ENCODE data around the gene ZNF296. TPM values are rescaled to one million over a fixed set of nuclear protein-coding genes. Genes with fewer than 3 reads are reported as not detected.

The ZNF296 gene
- total and polyA plus RNA-seq, 2 of the 8 experiments (the other 6 are each of a cell fraction or from before 2014, with no cell fraction given) = 2.7 to 7.5 TPM

DNA sequence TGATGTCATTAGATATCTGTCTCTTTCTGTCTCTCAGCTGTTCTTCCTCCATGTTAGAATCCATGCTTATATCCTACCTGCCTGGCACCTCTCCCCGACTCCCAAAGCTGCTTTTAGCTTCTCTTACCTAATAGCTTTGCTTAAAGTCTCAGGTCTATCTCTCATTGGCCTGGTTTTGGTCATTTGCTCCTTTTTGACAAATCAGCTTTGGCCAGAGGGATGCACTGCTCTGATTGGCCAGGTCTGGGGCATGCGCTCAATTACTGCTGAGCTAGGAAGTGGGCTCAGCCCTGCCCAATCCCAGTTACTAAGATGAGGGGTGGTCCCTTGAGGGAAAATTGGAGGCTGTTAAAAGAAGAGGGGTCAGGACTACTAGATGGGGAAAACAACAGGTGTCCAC, 48.9 kb downstream of the ZNF296 start:
- Histone ChIP-seq H3K56ac (replicated peaks; ENCODE audit: insufficient read length, low read depth, low read length) (no peak overlapping the region), H2AFZ (ENCODE audit: low read length) (no peak overlapping the region), H3K4ac (replicated peaks; ENCODE audit: insufficient read length, low read depth, low read length) (no peak overlapping the region), H3K9me3 (ENCODE audit: insufficient read depth in 2 of 2, low read depth in 1 of 2, low read length in 1 of 2) (no peaks in the 10 kb centered on the region), H3K27me3 (replicated peaks in 1 of 4; ENCODE audit: control insufficient read depth in 3 of 4, extremely low read depth in 1 of 4, insufficient read depth in 3 of 4, low read length in 3 of 4) (no peaks in the 10 kb centered on the region), H4K91ac (replicated peaks; ENCODE audit: insufficient read length, low read length) (no peak overlapping the region), H2BK120ac (replicated peaks; ENCODE audit: low read depth, low read length) (no peak overlapping the region), H3K23ac (ENCODE audit: insufficient read length) (no peak overlapping the region), H3K4me1 (replicated peaks in 1 of 4; ENCODE audit: control insufficient read depth in 3 of 4, insufficient read depth in 4 of 4, low read length in 3 of 4) (no peaks in the 10 kb centered on the region), H3K27ac (ENCODE audit: low read depth, low read length) (no peak overlapping the region), H3K9ac (replicated peaks in 1 of 4; ENCODE audit: extremely low read depth in 1 of 4, low read depth in 3 of 4, low read length in 3 of 4) (no peak overlapping the region), H3K4me2 (ENCODE audit: insufficient read depth in 1 of 2, low read depth in 2 of 2, low read length in 2 of 2) (no peak overlapping the region), H3K79me2 (ENCODE audit: control insufficient read depth in 1 of 2, insufficient read depth in 2 of 2, low read length in 2 of 2) (no peaks in the 10 kb centered on the region), H4K20me1 (replicated peaks in 1 of 2; ENCODE audit: control insufficient read depth in 1 of 2, insufficient read depth in 2 of 2, low read length in 2 of 2) (no peaks in the 10 kb centered on the region), H3K79me1 (ENCODE audit: low read depth, low read length) (no peaks in the 10 kb centered on the region), H2BK12ac (ENCODE audit: low read depth, low read length) (no peak overlapping the region), H3K14ac (ENCODE audit: insufficient read length) (no peak overlapping the region), H3K4me3 (ENCODE audit: extremely low read depth in 1 of 4, insufficient read depth in 2 of 4, low read depth in 3 of 4, low read length in 4 of 4) (no peak overlapping the region), H2BK5ac (ENCODE audit: low read depth, low read length) (no peak overlapping the region), H2BK15ac (ENCODE audit: low read length) (no peak overlapping the region), H2AK5ac (ENCODE audit: low read depth, low read length) (no peak overlapping the region), H3K18ac (ENCODE audit: extremely low read depth, low read length) (no peak overlapping the region), H3K23me2 (ENCODE audit: low read depth, low read length) (no peaks in the 10 kb centered on the region), H4K5ac (ENCODE audit: insufficient read length, low read depth, low read length) (no peak overlapping the region), H4K8ac (ENCODE audit: extremely low read depth, insufficient read depth, low read length) (no peak overlapping the region), H2BK20ac (ENCODE audit: low read length) (no peak overlapping the region), H3K36me3 (ENCODE audit: control insufficient read depth in 2 of 4, insufficient read depth in 4 of 4, low read length in 3 of 4) (peaks cover 0 to 7% (median 2%) of the 10 kb centered on the region in 4 experiments; a peak in 3 of 8 replicates)
- DNase-seq (ENCODE audit: low read depth in 1 of 2, low spot score in 2 of 2) (no peak), FAIRE-seq (no peak)
- POLR2A ChIA-PET (ENCODE audit: partially characterized antibody) = interaction anchor here (0.6 to 1.1 kb wide), 4 partner anchors 11 to 36 kb away, joined by 3 to 4 read pairs (median 3); partner anchors contain the start of gene CLASRP
- CTCF ChIA-PET (ENCODE audit: partially characterized antibody) = interaction anchor here (0.6 to 1.1 kb wide), 3 partner anchors 32 to 322 kb away, joined by 3 to 4 read pairs (median 4); no protein-coding TSS in a partner anchor
- WGBS, 2 experiments (ENCODE audit: extremely low coverage in 1 of 2, insufficient coverage in 1 of 2, insufficient read length in 1 of 2, insufficient replicate concordance in 2 of 2, low coverage in 1 of 2, low lambda C conversion rate in 2 of 2, missing lambda C conversion rate in 1 of 2) = 85% methylated on average over 2 of the region's 2 CpGs; no CpG with 5 or more reads in 1 of the 2 experiments
- TF ChIP-seq SRF (IDR thresholded peaks at IDR 0.05; ENCODE audit: low read depth, low read length) (no peak), YY1 (IDR thresholded peaks at IDR 0.05; ENCODE audit: low read depth, low read length) (no peak), RBBP5 (IDR thresholded peaks at IDR 0.05; ENCODE audit: borderline replicate concordance, low read depth, low read length) (no peak), BCL11A (IDR thresholded peaks at IDR 0.05; ENCODE audit: low read depth in 2 of 2, low read length in 2 of 2) (no peak), CHD2 (IDR thresholded peaks at IDR 0.05; ENCODE audit: low read length) (no peak), EP300 (IDR thresholded peaks at IDR 0.05; ENCODE audit: borderline replicate concordance in 1 of 2, low read depth in 2 of 2, low read length in 2 of 2) (no peak), TAF1 (IDR thresholded peaks at IDR 0.05; ENCODE audit: low read depth, low read length) (no peak), ZNF274 (IDR thresholded peaks at IDR 0.05; ENCODE audit: borderline replicate concordance, extremely low read depth, low read length) (no peak), CHD1 (IDR thresholded peaks at IDR 0.05; ENCODE audit: low read depth, low read length) (no peak)
- TF ChIP-seq, protein P1, sequence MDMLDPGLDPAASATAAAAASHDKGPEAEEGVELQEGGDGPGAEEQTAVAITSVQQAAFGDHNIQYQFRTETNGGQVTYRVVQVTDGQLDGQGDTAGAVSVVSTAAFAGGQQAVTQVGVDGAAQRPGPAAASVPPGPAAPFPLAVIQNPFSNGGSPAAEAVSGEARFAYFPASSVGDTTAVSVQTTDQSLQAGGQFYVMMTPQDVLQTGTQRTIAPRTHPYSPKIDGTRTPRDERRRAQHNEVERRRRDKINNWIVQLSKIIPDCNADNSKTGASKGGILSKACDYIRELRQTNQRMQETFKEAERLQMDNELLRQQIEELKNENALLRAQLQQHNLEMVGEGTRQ (IDR thresholded peaks at IDR 0.05; ENCODE audit: low read length) = no peak
- TF ChIP-seq, protein P2, sequence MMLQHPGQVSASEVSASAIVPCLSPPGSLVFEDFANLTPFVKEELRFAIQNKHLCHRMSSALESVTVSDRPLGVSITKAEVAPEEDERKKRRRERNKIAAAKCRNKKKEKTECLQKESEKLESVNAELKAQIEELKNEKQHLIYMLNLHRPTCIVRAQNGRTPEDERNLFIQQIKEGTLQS (IDR thresholded peaks at IDR 0.05; ENCODE audit: insufficient read depth, low read depth, low read length) = no peak
- TF ChIP-seq, protein P3, sequence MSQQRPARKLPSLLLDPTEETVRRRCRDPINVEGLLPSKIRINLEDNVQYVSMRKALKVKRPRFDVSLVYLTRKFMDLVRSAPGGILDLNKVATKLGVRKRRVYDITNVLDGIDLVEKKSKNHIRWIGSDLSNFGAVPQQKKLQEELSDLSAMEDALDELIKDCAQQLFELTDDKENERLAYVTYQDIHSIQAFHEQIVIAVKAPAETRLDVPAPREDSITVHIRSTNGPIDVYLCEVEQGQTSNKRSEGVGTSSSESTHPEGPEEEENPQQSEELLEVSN (IDR thresholded peaks at IDR 0.05) = no peak

Data from H1 (cell line).